OCI-LY7 (cell line): ENCODE measurements around the gene C1QTNF9. TPM values are rescaled to one million over a fixed set of nuclear protein-coding genes. Genes with fewer than 3 reads are reported as not detected.

Source experiments
- BruUV-seq: library from RNA; stranded (reverse); fragments of 400-500 nt; replicated peaks from 2 replicates; lab custom pipeline; 2021; lab: Mats Ljungman, UMichigan
- CTCF ChIA-PET: fragments of 300-600 bp; sonication (Branson Sonifier 250); formaldehyde crosslinking; loops from one replicate; lab custom pipeline; 2022; ENCODE audit warnings: antibody characterized with exemption; ENCODE audit not compliant: unreplicated experiment; lab: Charles Lee
- POLR2A ChIA-PET: fragments of 300-600 bp; sonication (Branson Sonifier 250); formaldehyde crosslinking; loops from one replicate; lab custom pipeline; 2022; ENCODE audit warnings: antibody characterized with exemption; lab: Charles Lee
- DNase-seq: peaks from one replicate; pipeline ENCODE4 v3.0.0-alpha.2; 2015; ENCODE audit warnings: low spot score
- H2AFZ ChIP-seq: fragments of 200-600 bp; sonication (generic), shearing (Covaris generic); 2 replicates; pipeline ENCODE4 v1.6.1; 2014; ENCODE audit warnings: mild to moderate bottlenecking, antibody characterized with exemption, low read length, moderate library complexity
- H3K27ac ChIP-seq: fragments of 200-600 bp; sonication (generic); 2 replicates; pipeline ENCODE4 v1.5.1; 2014; ENCODE audit warnings: mixed run types, low read depth, mild to moderate bottlenecking, moderate library complexity, low read length, inconsistent platforms; ENCODE audit not compliant: poor library complexity, severe bottlenecking
- H3K36me3 ChIP-seq: fragments of 200-600 bp; sonication (generic); 2 replicates; pipeline ENCODE4 v1.6.1; 2014; ENCODE audit warnings: mild to moderate bottlenecking, antibody characterized with exemption, low read length, moderate library complexity, mixed read lengths; ENCODE audit not compliant: insufficient read depth
- H3K4me1 ChIP-seq: fragments of 200-600 bp; sonication (generic); 2 replicates; pipeline ENCODE4 v1.5.1; 2014; ENCODE audit warnings: mild to moderate bottlenecking, low read length; ENCODE audit not compliant: insufficient read depth, poor library complexity, severe bottlenecking
- H3K4me2 ChIP-seq: fragments of 200-600 bp; sonication (generic); 2 replicates; pipeline ENCODE4 v1.6.1; 2014; ENCODE audit warnings: mild to moderate bottlenecking, low read length
- H3K4me3 ChIP-seq: fragments of 200-600 bp; sonication (generic); 2 replicates; pipeline ENCODE4 v1.5.1; 2014; ENCODE audit warnings: mild to moderate bottlenecking, low read depth, low read length; ENCODE audit not compliant: poor library complexity, severe bottlenecking
- H3K79me2 ChIP-seq: fragments of 200-600 bp; sonication (generic); 2 replicates; pipeline ENCODE4 v1.6.1; 2016; ENCODE audit warnings: low read depth, mild to moderate bottlenecking, low read length, moderate library complexity, mixed read lengths; ENCODE audit not compliant: insufficient read depth
- H3K9me2 ChIP-seq: fragments of 200-600 bp; sonication (generic); 2 replicates; pipeline ENCODE4 v1.6.1; 2016; ENCODE audit warnings: mild to moderate bottlenecking, low read length, mixed read lengths; ENCODE audit not compliant: insufficient read depth
- H3K9me3 ChIP-seq: fragments of 200-600 bp; sonication (generic); 2 replicates; pipeline ENCODE4 v1.6.1; 2014; ENCODE audit warnings: mild to moderate bottlenecking, mixed run types, low read length, mixed read lengths
- H4K20me1 ChIP-seq: fragments of 200-600 bp; sonication (generic); 2 replicates; pipeline ENCODE4 v1.6.1; 2014; ENCODE audit warnings: mild to moderate bottlenecking, antibody characterized with exemption, low read length, moderate library complexity, mixed read lengths; ENCODE audit not compliant: insufficient read depth
- EZH2phosphoT487 ChIP-seq: fragments of 200-600 bp; sonication (generic); IDR thresholded peaks from 2 replicates; pipeline ENCODE4 v1.6.1; 2018; ENCODE audit warnings: low read depth, borderline replicate concordance, mild to moderate bottlenecking, mixed run types, antibody characterized with exemption, low read length, moderate library complexity, mixed read lengths
- intact Hi-C: fragments of 100-400 bp; cut with micrococcal nuclease; formaldehyde crosslinking; loops from one replicate; pipeline ENCODE4 v1.10.0; 2022; ENCODE audit not compliant: unreplicated experiment
- total RNA-seq, 2 experiments: library from RNA; depleted of rRNA in 1 of 2; stranded (reverse); fragments of >200 nt in 1 of 2; shearing (Covaris generic) in 1 of 2; gene quantifications; 2 replicates each; pipeline ENCODE4 v1.2.3, GENCODE V29; 2014 to 2022
- TF ChIP-seq, protein P1 (sequence below): fragments of 200-600 bp; sonication (generic); conservative IDR thresholded peaks from 2 replicates; pipeline ENCODE4 v1.5.1; 2014; ENCODE audit warnings: mild to moderate bottlenecking, antibody characterized with exemption, low read length, moderate library complexity, mixed read lengths

Gene C1QTNF9
- total RNA-seq, 2 experiments from 2014 or later, result not detected

DNA sequence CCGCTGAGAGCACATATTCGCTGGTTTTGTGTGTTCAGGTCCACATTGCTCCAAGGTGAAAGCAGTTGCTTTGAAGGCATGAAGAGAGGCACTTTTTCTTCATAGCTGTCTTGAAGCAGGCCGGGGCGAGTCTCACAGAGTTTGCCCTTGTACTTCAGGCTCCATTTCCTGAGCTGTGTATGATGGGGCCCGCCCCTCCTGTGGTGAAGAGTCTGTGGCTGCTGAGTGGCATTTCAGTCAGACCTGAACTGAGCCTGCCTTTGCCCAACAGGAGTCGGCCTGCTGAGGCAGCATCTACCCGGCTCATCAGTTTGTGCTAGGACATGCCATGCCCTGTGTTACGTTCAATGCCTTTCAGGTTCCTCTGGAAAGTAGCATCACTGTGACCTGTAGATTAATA lies 44.4 kb upstream of the C1QTNF9 start:
- Histone ChIP-seq H4K20me1 (no peaks in the 10 kb centered on the region), H3K9me3 (no peaks in the 10 kb centered on the region), H3K4me3 (no peak overlapping the region), H3K79me2 (no peaks in the 10 kb centered on the region), H3K4me2 (no peak overlapping the region), H3K36me3 (no peaks in the 10 kb centered on the region), H3K4me1 (no peaks in the 10 kb centered on the region), H2AFZ (no peak overlapping the region), H3K9me2 (no peaks in the 10 kb centered on the region), H3K27ac (no peak overlapping the region)
- CTCF ChIA-PET, result no interaction called here
- POLR2A ChIA-PET, result no interaction called here
- no TSS peak for BruUV-seq
- TF ChIP-seq, protein P1, sequence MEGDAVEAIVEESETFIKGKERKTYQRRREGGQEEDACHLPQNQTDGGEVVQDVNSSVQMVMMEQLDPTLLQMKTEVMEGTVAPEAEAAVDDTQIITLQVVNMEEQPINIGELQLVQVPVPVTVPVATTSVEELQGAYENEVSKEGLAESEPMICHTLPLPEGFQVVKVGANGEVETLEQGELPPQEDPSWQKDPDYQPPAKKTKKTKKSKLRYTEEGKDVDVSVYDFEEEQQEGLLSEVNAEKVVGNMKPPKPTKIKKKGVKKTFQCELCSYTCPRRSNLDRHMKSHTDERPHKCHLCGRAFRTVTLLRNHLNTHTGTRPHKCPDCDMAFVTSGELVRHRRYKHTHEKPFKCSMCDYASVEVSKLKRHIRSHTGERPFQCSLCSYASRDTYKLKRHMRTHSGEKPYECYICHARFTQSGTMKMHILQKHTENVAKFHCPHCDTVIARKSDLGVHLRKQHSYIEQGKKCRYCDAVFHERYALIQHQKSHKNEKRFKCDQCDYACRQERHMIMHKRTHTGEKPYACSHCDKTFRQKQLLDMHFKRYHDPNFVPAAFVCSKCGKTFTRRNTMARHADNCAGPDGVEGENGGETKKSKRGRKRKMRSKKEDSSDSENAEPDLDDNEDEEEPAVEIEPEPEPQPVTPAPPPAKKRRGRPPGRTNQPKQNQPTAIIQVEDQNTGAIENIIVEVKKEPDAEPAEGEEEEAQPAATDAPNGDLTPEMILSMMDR, result no peak
- TF ChIP-seq EZH2phosphoT487, result no peak
- DNase-seq, result no peak
- intact Hi-C loops, result no loop called here

- no peaks in the 10 kb centered on the region for H3K9me2 ChIP-seq
- H3K36me3 ChIP-seq, result no peaks in the 10 kb centered on the region
- H2AFZ ChIP-seq, result no peak overlapping the region
- no peaks in the 10 kb centered on the region for H4K20me1 ChIP-seq
- CTCF ChIA-PET, result no interaction called here
- H3K4me2 ChIP-seq, result no peak overlapping the region
- no peak overlapping the region for H3K4me3 ChIP-seq
- intact Hi-C loops, result no loop called here
- H3K4me1 ChIP-seq, result no peaks in the 10 kb centered on the region
- DNase-seq, result no peak
- BruUV-seq, result no TSS peak
- H3K79me2 ChIP-seq, result no peaks in the 10 kb centered on the region
- no peaks in the 10 kb centered on the region for H3K9me3 ChIP-seq
- TF ChIP-seq, protein P1, result no peak
- TF ChIP-seq EZH2phosphoT487, result no peak
- H3K27ac ChIP-seq, result no peak overlapping the region
- POLR2A ChIA-PET, result interaction anchor here (0.6 to 1.0 kb wide), 2 partner anchors 12 kb away, joined by 3 read pairs; no protein-coding TSS in a partner anchor
These were observed 43.9 kb upstream of the C1QTNF9 start for GRCh38 chr13:24265453-24265852.

DNA sequence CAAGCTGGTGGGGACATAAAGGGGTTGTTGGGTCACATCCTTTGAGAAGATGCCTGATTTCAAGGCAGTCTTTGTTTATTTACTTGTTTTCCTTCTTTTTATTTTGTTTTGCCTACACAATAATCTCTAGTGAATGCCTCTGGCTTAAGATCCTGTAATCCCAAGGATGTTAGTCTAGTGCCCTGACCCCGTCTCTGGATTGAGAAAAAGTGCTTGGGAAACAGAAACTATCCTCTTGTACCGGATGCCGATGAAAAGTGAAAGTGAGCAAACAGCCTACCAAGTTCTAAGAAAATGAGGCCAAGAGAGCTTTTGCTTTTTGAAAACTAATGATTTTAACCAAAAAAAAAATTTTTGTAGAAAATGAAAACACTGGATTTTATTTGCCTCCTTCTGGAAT lies 42.1 kb upstream of the C1QTNF9 start:
- no peak overlapping the region for H3K4me2 ChIP-seq
- ChIA-PET CTCF (no interaction called here), POLR2A (no interaction called here)
- H2AFZ ChIP-seq, result no peak overlapping the region
- H3K9me2 ChIP-seq, result no peaks in the 10 kb centered on the region
- no peak for DNase-seq
- TF ChIP-seq, protein P1, result no peak
- intact Hi-C loops, result no loop called here
- H3K36me3 ChIP-seq, result no peaks in the 10 kb centered on the region
- H4K20me1 ChIP-seq, result no peaks in the 10 kb centered on the region
- BruUV-seq, result no TSS peak
- H3K4me3 ChIP-seq, result no peak overlapping the region
- no peaks in the 10 kb centered on the region for H3K4me1 ChIP-seq
- no peaks in the 10 kb centered on the region for H3K79me2 ChIP-seq
- no peaks in the 10 kb centered on the region for H3K9me3 ChIP-seq
- H3K27ac ChIP-seq, result no peak overlapping the region
